HuH-7 (cell line): ENCODE measurements around the gene DDX23.

Source experiments
- DNase-seq: peaks from one replicate; pipeline ENCODE4 v3.0.0; 2011; ENCODE audit warnings: low spot score

DDX23 gene

GRCh38 chr12:48795550-48796455 lies 56.2 kb downstream of the DDX23 start:
- DNase-seq: peak; percentile 94

GRCh38 chr12:48794870-48795269 lies 57.1 kb downstream of the DDX23 start:
- no peak for DNase-seq

GRCh38 chr12:48793696-48794095 lies 58.3 kb downstream of the DDX23 start:
- no peak for DNase-seq

GRCh38 chr12:48789858-48790326 lies 62.1 kb downstream of the DDX23 start:
- DNase-seq: no peak

GRCh38 chr12:48788854-48789775 lies 62.8 kb downstream of the DDX23 start, which contains the start of gene ADCY6:
Gene ADCY6, minus strand, starts transcription at chr12:48789089. Its CDS starts 5,655 bp downstream, at chr12:48783434.
- peak; percentile 92 for DNase-seq

GRCh38 chr12:48788524-48788853 lies 63.5 kb downstream of the DDX23 start:
- no peak for DNase-seq

- DNase-seq: no peak
These were observed 64.0 kb downstream of the DDX23 start for GRCh38 chr12:48787791-48788523.

GRCh38 chr12:48786591-48787544 lies 65.1 kb downstream of the DDX23 start:
- no peak for DNase-seq

GRCh38 chr12:48783432-48783831 lies 68.5 kb downstream of the DDX23 start:
- no peak for DNase-seq

- no peak for DNase-seq
These were observed 69.2 kb downstream of the DDX23 start for GRCh38 chr12:48782457-48783395.

- DNase-seq: no peak
These were observed 70.1 kb downstream of the DDX23 start for GRCh38 chr12:48781750-48782456.

- DNase-seq: no peak
These were observed 71.5 kb downstream of the DDX23 start for GRCh38 chr12:48780381-48781025.

GRCh38 chr12:48779869-48780268 lies 72.1 kb downstream of the DDX23 start:
- DNase-seq: no peak
